IMR-90 (cell line): ENCODE results near the gene TRIM40. TPM values are rescaled to one million over a fixed set of nuclear protein-coding genes. Genes with fewer than 3 reads are reported as not detected.

ENCODE experiments used
- ATAC-seq: fragments of 200-7000 bp; cut with Tn5 transposase; 2 replicates; pipeline ENCODE4 v1.9.1; 2020; ENCODE audit warnings: low read depth, mild to moderate bottlenecking, moderate library complexity
- BruUV-seq: library from RNA; stranded (reverse); fragments of 400-500 nt; replicated peaks from 2 replicates; lab custom pipeline; 2021; lab: Mats Ljungman, UMichigan
- CTCF ChIA-PET: fragments of 300-600 bp; formaldehyde crosslinking; extraction: SDS; loops from one replicate; lab custom pipeline; 2021; ENCODE audit warnings: antibody characterized with exemption; lab: Yijun Ruan, JAX
- POLR2A ChIA-PET: fragments of 300-600 bp; sonication (Branson Sonifier 250); formaldehyde crosslinking; loops from one replicate; lab custom pipeline; 2022; ENCODE audit warnings: antibody characterized with exemption; ENCODE audit not compliant: unreplicated experiment; lab: Charles Lee
- DNase-seq: peaks from one replicate; pipeline ENCODE4 v3.0.0; 2013
- H2AFZ ChIP-seq: replicated peaks from 2 replicates; pipeline ENCODE3; 2013; ENCODE audit warnings: low read length, mild to moderate bottlenecking; ENCODE audit not compliant: poor library complexity
- H2AK5ac ChIP-seq: 2 replicates; pipeline ENCODE4 v1.6.1; 2013; ENCODE audit warnings: low read depth, low read length, inconsistent platforms
- H2AK9ac ChIP-seq: replicated peaks from 2 replicates; pipeline ENCODE3; 2013; ENCODE audit warnings: mild to moderate bottlenecking, low read depth, low read length, moderate library complexity; ENCODE audit not compliant: poor library complexity
- H2BK120ac ChIP-seq: 2 replicates; pipeline ENCODE4 v1.6.1; 2013; ENCODE audit warnings: low read depth, low read length, inconsistent platforms
- H2BK15ac ChIP-seq: 3 replicates; pipeline ENCODE4 v1.6.1; 2013; ENCODE audit warnings: low read depth, low read length, inconsistent platforms
- H2BK20ac ChIP-seq: 2 replicates; pipeline ENCODE4 v1.6.1; 2013; ENCODE audit warnings: low read depth, mild to moderate bottlenecking, inconsistent platforms, low read length, moderate library complexity
- H2BK5ac ChIP-seq: 2 replicates; pipeline ENCODE4 v1.6.1; 2013; ENCODE audit warnings: mild to moderate bottlenecking, low read depth, low read length, inconsistent platforms; ENCODE audit not compliant: poor library complexity, severe bottlenecking
- H3K14ac ChIP-seq: replicated peaks from 2 replicates; pipeline ENCODE4 v1.6.1; 2013; ENCODE audit warnings: low read depth, low read length, inconsistent platforms
- H3K18ac ChIP-seq: 2 replicates; pipeline ENCODE4 v1.6.1; 2013; ENCODE audit warnings: low read depth, low read length, control low read depth
- H3K23ac ChIP-seq: 2 replicates; pipeline ENCODE4 v1.6.1; 2013; ENCODE audit warnings: low read depth, low read length, inconsistent platforms
- H3K27ac ChIP-seq: 2 replicates; pipeline ENCODE4 v1.5.1; 2013; ENCODE audit warnings: mild to moderate bottlenecking, control low read depth, low read length; ENCODE audit not compliant: insufficient read depth
- H3K27me3 ChIP-seq: 2 replicates; pipeline ENCODE4 v1.6.1; 2013; ENCODE audit warnings: low read length; ENCODE audit not compliant: control insufficient read depth, insufficient read depth
- H3K36me3 ChIP-seq: 2 replicates; pipeline ENCODE4 v1.6.1; 2013; ENCODE audit warnings: low read length, mixed read lengths; ENCODE audit not compliant: control insufficient read depth, insufficient read depth
- H3K4ac ChIP-seq: 2 replicates; pipeline ENCODE4 v1.6.1; 2013; ENCODE audit warnings: low read depth, low read length, inconsistent platforms
- H3K4me1 ChIP-seq: 2 replicates; pipeline ENCODE4 v1.6.1; 2013; ENCODE audit warnings: low read length, mixed read lengths; ENCODE audit not compliant: control insufficient read depth, insufficient read depth
- H3K4me2 ChIP-seq: 2 replicates; pipeline ENCODE4 v1.6.1; 2013; ENCODE audit warnings: low read depth, mild to moderate bottlenecking, control low read depth, low read length, moderate library complexity
- H3K4me3 ChIP-seq: 2 replicates; pipeline ENCODE4 v1.5.1; 2013; ENCODE audit warnings: low read depth, mild to moderate bottlenecking, control low read depth, low read length, moderate library complexity; ENCODE audit not compliant: insufficient read depth
- H3K56ac ChIP-seq: 2 replicates; pipeline ENCODE4 v1.6.1; 2013; ENCODE audit warnings: low read length, inconsistent platforms; ENCODE audit not compliant: insufficient read depth; ENCODE audit errors: extremely low read depth
- H3K79me1 ChIP-seq, 2 experiments: 2 replicates each; pipeline ENCODE4 v1.6.1; 2013; ENCODE audit warnings: low read length in 2 of 2, inconsistent platforms in 1 of 2, low read depth in 1 of 2
- H3K9ac ChIP-seq: 2 replicates; pipeline ENCODE4 v1.6.1; 2013; ENCODE audit warnings: low read depth, low read length, control low read depth
- H3K9me1 ChIP-seq: 2 replicates; pipeline ENCODE4 v1.6.1; 2013; ENCODE audit warnings: low read length, inconsistent platforms; ENCODE audit not compliant: insufficient read depth
- H3K9me3 ChIP-seq: 2 replicates; pipeline ENCODE4 v1.6.1; 2013; ENCODE audit warnings: low read length; ENCODE audit not compliant: control insufficient read depth, insufficient read depth
- H4K20me1 ChIP-seq: 2 replicates; pipeline ENCODE4 v1.6.1; 2013; ENCODE audit warnings: low read length, inconsistent platforms; ENCODE audit not compliant: insufficient read depth
- H4K5ac ChIP-seq: 2 replicates; pipeline ENCODE4 v1.6.1; 2013; ENCODE audit warnings: mild to moderate bottlenecking, low read depth, low read length, control low read depth
- H4K8ac ChIP-seq, 2 experiments: 2 replicates each; pipeline ENCODE4 v1.6.1; 2013; ENCODE audit warnings: low read depth in 2 of 2, low read length in 2 of 2, control low read depth in 1 of 2, inconsistent platforms in 1 of 2
- H4K91ac ChIP-seq: 2 replicates; pipeline ENCODE4 v1.6.1; 2013; ENCODE audit warnings: low read depth, low read length, inconsistent platforms; ENCODE audit not compliant: insufficient read depth
- BHLHE40 ChIP-seq: fragments of 150-350 bp; IDR thresholded peaks from 2 replicates; pipeline ENCODE4 v1.6.1; 2016; ENCODE audit warnings: mild to moderate bottlenecking, low read depth, low read length
- CEBPB ChIP-seq: IDR thresholded peaks from 2 replicates; pipeline ENCODE4 v1.6.1; 2012; ENCODE audit warnings: low read depth, low read length, improper control_type of control experiment
- CHD1 ChIP-seq: IDR thresholded peaks from 2 replicates; pipeline ENCODE4 v1.6.1; 2012; ENCODE audit warnings: low read depth, low read length, improper control_type of control experiment
- CTCF ChIP-seq: conservative IDR thresholded peaks from 2 replicates; pipeline ENCODE4 v1.5.1; 2012; ENCODE audit warnings: mild to moderate bottlenecking, low read depth, low read length, improper control_type of control experiment
- ELK1 ChIP-seq: fragments of 150-350 bp; IDR thresholded peaks from 2 replicates; pipeline ENCODE4 v1.6.1; 2016; ENCODE audit warnings: low read depth, mild to moderate bottlenecking, low read length, moderate library complexity, borderline replicate concordance
- FOS ChIP-seq: fragments of 150-350 bp; IDR thresholded peaks from 2 replicates; pipeline ENCODE4 v1.6.1; 2016; ENCODE audit warnings: low read depth, low read length
- MAFK ChIP-seq: IDR thresholded peaks from 2 replicates; pipeline ENCODE4 v1.6.1; 2012; ENCODE audit warnings: low read depth, low read length, improper control_type of control experiment
- MAZ ChIP-seq: IDR thresholded peaks from 2 replicates; pipeline ENCODE4 v1.6.1; 2012; ENCODE audit warnings: low read depth, mild to moderate bottlenecking, low read length, improper control_type of control experiment, moderate library complexity, borderline replicate concordance
- MXI1 ChIP-seq: IDR thresholded peaks from 2 replicates; pipeline ENCODE4 v1.6.1; 2012; ENCODE audit warnings: low read depth, mild to moderate bottlenecking, low read length, moderate library complexity, borderline replicate concordance
- NFE2L2 ChIP-seq: fragments of 150-350 bp; IDR thresholded peaks from 2 replicates; pipeline ENCODE4 v1.6.1; 2016; ENCODE audit warnings: low read depth, mild to moderate bottlenecking, low read length
- POLR2A ChIP-seq: IDR thresholded peaks from 2 replicates; pipeline ENCODE4 v1.6.1; 2012; ENCODE audit warnings: mild to moderate bottlenecking, low read depth, low read length
- RAD21 ChIP-seq: IDR thresholded peaks from 2 replicates; pipeline ENCODE4 v1.6.1; 2012; ENCODE audit warnings: low read length, improper control_type of control experiment
- RCOR1 ChIP-seq: IDR thresholded peaks from 2 replicates; pipeline ENCODE4 v1.6.1; 2012; ENCODE audit warnings: mild to moderate bottlenecking, low read length, improper control_type of control experiment; ENCODE audit not compliant: insufficient replicate concordance
- RFX5 ChIP-seq: IDR thresholded peaks from 2 replicates; pipeline ENCODE4 v1.8.0; 2012; ENCODE audit warnings: low read depth, mild to moderate bottlenecking, low read length, moderate library complexity
- SMC3 ChIP-seq: fragments of 150-350 bp; IDR thresholded peaks from 2 replicates; pipeline ENCODE4 v1.6.1; 2016; ENCODE audit warnings: low read depth, mild to moderate bottlenecking, antibody characterized with exemption, low read length, moderate library complexity
- USF2 ChIP-seq: fragments of 150-350 bp; IDR thresholded peaks from 2 replicates; pipeline ENCODE4 v1.6.1; 2017; ENCODE audit warnings: mild to moderate bottlenecking, antibody characterized with exemption, low read length, low read depth
- WGBS, 2 experiments: methylation state at CpG; one replicate each; pipeline versions ENCODE4 v1.1.5 to v1.1.7; 2013; ENCODE audit warnings: missing lambda C conversion rate in 2 of 2; ENCODE audit not compliant: insufficient read length in 1 of 2; ENCODE audit errors: extremely low coverage in 2 of 2; 5-methylcytosine and 5-hydroxymethylcytosine counted together
- dilution Hi-C: fragments of 300-500 bp; cut with HindIII; formaldehyde crosslinking; loops from one replicate; pipeline ENCODE4 v1.14.3; 2018; ENCODE audit warnings: low sequenced_read_pairs; ENCODE audit not compliant: unreplicated experiment
- in situ Hi-C: fragments of 300-500 bp; cut with MboI; formaldehyde crosslinking; loops from 3 replicates; pipeline ENCODE4 v1.14.3; 2019; ENCODE audit warnings: low sequenced_read_pairs, inconsistent platforms, mixed read lengths
- intact Hi-C: fragments of 100-400 bp; cut with micrococcal nuclease; formaldehyde crosslinking; loops from 2 replicates; pipeline ENCODE4 v1.10.0; 2022
- polyA plus RNA-seq, 3 experiments: library from polyadenylated mRNA; depleted of rRNA; stranded (reverse); fragments of >200 nt; gene quantifications; 2 replicates each; pipeline ENCODE4 v1.2.3, GENCODE V29; 2012; ENCODE audit warnings: low replicate concordance in 1 of 3
- total RNA-seq: library from RNA; depleted of rRNA; stranded (reverse); fragments of >200 nt; gene quantifications from 2 replicates; pipeline ENCODE4 v1.2.3, GENCODE V29; 2012

Gene TRIM40
- total and polyA plus RNA-seq, 2 of the 4 experiments (the other 2 are of a cell fraction): not detected

GRCh38 chr6:30135147-30135546, 793 bp upstream of the TRIM40 start:
- no peak for TF ChIP-seq SMC3
- no peak for TF ChIP-seq POLR2A
- TF ChIP-seq MXI1: no peak
- TF ChIP-seq FOS: no peak
- no peak for TF ChIP-seq MAFK
- TF ChIP-seq CHD1: no peak
- TF ChIP-seq RFX5: no peak
- TF ChIP-seq CEBPB: no peak
- TF ChIP-seq BHLHE40: no peak
- no peak for TF ChIP-seq NFE2L2
- TF ChIP-seq RAD21: no peak
- TF ChIP-seq ELK1: no peak
- TF ChIP-seq MAZ: no peak
- TF ChIP-seq USF2: no peak
- TF ChIP-seq RCOR1: no peak
- TF ChIP-seq CTCF: no peak
- no peaks in the 10 kb centered on the region for H3K36me3 ChIP-seq
- H2AFZ ChIP-seq: no peak overlapping the region
- no peak overlapping the region for H2BK15ac ChIP-seq
- H3K79me1 ChIP-seq: no peaks in the 10 kb centered on the region
- H3K23ac ChIP-seq: no peak overlapping the region
- no peak overlapping the region for H3K4me3 ChIP-seq
- POLR2A ChIA-PET: no interaction called here
- H3K14ac ChIP-seq: no peak overlapping the region
- no CpG with 5 or more reads among the region's 2 CpGs for WGBS, 2 experiments
- no peaks in the 10 kb centered on the region for H3K4me1 ChIP-seq
- H4K91ac ChIP-seq: no peak overlapping the region
- dilution Hi-C loops (no loop called here), intact Hi-C loops (no loop called here), in situ Hi-C loops (loop anchor here (10.0 kb wide), 1 partner anchor 290 kb away; no protein-coding TSS in a partner anchor)
- no peak overlapping the region for H3K18ac ChIP-seq
- no peaks in the 10 kb centered on the region for H3K9me1 ChIP-seq
- ATAC-seq (no peak), DNase-seq (no peak)
- H4K8ac ChIP-seq: no peak overlapping the region
- no peak overlapping the region for H4K5ac ChIP-seq
- no peak overlapping the region for H2AK9ac ChIP-seq
- H3K56ac ChIP-seq: no peak overlapping the region
- H3K9me3 ChIP-seq: no peaks in the 10 kb centered on the region
- H2AK5ac ChIP-seq: no peak overlapping the region
- no TSS peak for BruUV-seq
- H3K27ac ChIP-seq: no peak overlapping the region
- H2BK5ac ChIP-seq: no peak overlapping the region
- no peak overlapping the region for H2BK120ac ChIP-seq
- CTCF ChIA-PET: interaction anchor here (6.1 kb wide), 1 partner anchor 31 kb away, joined by 54 read pairs; no protein-coding TSS in a partner anchor
- H2BK20ac ChIP-seq: no peak overlapping the region
- peaks cover 23% of the 10 kb centered on the region for H3K27me3 ChIP-seq
- no peak overlapping the region for H3K4ac ChIP-seq
- H3K4me2 ChIP-seq: no peak overlapping the region
- no peaks in the 10 kb centered on the region for H4K20me1 ChIP-seq
- no peak overlapping the region for H3K9ac ChIP-seq
